GM12872 (cell line): ENCODE results near the gene IFNL3.

Experiments
- TF ChIP-seq, protein P1 (sequence below): IDR thresholded peaks from 3 replicates; pipeline ENCODE4 v1.5.1; 2011; ENCODE audit warnings: low read depth, mild to moderate bottlenecking, low read length, moderate library complexity; ENCODE audit not compliant: insufficient read depth

IFNL3 gene

DNA sequence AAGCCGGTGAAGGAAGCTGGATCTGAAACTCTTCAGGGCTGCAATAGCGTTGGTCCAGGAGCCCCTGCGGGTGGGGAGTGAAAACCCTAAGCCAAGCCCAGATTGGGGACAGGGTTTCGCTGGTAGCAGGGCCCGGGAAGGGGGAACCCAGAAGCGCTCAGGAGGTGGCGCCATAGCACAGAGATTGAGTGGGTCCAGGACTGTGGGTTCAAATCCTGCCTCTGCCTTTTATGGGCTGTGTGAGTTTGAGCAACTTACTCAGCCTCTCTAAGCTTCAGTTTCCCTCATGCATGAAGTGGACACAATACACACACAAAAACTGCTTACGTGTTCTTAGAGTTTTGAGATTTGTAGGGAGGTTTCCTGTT lies 32.4 kb downstream of the IFNL3 start:
- TF ChIP-seq, protein P1, sequence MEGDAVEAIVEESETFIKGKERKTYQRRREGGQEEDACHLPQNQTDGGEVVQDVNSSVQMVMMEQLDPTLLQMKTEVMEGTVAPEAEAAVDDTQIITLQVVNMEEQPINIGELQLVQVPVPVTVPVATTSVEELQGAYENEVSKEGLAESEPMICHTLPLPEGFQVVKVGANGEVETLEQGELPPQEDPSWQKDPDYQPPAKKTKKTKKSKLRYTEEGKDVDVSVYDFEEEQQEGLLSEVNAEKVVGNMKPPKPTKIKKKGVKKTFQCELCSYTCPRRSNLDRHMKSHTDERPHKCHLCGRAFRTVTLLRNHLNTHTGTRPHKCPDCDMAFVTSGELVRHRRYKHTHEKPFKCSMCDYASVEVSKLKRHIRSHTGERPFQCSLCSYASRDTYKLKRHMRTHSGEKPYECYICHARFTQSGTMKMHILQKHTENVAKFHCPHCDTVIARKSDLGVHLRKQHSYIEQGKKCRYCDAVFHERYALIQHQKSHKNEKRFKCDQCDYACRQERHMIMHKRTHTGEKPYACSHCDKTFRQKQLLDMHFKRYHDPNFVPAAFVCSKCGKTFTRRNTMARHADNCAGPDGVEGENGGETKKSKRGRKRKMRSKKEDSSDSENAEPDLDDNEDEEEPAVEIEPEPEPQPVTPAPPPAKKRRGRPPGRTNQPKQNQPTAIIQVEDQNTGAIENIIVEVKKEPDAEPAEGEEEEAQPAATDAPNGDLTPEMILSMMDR: peak; percentile 51; the same call in 2 of the 3 replicates

DNA sequence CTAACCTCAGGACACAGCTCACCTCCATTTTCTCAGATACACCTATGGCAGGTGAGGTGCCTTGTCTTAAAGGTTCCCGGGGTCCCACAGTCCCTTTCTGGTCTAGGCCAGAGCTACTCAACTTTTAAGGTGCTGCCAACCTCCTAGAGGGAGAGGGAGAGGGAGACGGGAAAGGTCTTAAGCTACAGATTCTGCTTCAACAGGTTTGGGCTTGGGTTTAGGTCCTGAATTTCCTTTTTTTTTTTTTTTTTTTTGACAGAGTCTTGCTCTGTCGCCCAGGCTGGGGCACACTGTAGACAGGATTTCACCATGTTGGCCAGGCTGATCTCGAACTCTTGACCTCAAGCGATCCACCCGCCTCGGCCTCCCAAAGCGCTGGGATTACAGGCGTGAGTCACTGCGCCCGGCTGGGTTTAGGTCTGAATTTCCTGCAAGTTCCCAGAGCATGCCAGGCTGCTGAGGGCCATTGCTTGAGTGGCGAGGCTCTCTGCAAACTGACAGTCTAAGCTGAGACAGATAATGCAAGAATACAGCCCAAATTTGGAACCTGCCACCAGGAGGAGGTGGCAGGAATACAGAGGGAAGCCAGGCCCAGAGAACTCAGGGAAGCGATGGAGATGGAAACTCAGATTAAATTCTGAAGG lies 33.0 kb downstream of the IFNL3 start:
- TF ChIP-seq, protein P1: no peak

DNA sequence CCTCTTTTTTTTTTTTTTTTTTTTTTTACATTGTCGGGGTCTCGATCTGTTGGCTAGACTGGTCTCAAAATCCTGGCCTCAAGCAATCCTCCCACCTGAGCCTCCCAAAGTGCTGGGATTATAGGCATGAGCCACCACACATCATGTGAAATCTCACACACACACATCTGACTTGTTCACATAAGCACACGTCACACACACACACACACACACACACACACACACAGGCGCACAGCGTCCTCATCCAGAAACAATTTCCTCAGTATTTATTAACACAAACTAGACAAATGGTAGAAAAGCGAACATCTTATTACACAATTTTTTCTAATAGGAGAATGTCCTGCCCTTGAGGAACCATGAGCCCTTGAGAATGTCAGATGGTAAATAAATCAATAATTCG lies 35.6 kb downstream of the IFNL3 start:
- TF ChIP-seq, protein P1: no peak

DNA sequence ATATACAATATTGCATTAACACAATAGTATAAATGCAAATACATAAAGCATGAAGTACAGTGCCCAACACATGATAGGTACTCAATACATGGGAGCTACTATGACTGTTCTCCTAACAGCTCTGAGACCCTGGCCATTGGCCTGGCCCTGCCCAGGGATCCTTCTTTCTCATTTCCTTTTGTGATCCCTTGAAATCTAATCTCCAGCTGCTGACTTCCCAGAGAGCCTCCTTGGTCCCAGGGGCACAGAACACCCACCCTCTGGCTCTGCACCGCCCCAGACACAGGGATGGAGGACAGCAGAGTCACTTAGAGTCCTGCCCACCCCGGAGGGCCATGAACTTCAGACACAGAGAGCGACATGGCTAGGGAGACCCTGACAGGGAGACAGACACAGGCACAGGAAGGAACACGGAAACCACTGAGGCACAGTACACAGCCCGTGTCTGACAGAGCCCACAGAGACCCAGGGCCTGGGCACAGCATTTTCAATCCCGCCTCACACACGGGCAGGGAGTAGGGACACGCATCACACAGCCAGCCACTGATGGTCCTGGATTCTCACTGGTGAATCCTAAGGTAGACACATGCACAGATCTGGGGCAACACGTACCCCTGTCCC lies 36.5 kb downstream of the IFNL3 start:
- TF ChIP-seq, protein P1: no peak

DNA sequence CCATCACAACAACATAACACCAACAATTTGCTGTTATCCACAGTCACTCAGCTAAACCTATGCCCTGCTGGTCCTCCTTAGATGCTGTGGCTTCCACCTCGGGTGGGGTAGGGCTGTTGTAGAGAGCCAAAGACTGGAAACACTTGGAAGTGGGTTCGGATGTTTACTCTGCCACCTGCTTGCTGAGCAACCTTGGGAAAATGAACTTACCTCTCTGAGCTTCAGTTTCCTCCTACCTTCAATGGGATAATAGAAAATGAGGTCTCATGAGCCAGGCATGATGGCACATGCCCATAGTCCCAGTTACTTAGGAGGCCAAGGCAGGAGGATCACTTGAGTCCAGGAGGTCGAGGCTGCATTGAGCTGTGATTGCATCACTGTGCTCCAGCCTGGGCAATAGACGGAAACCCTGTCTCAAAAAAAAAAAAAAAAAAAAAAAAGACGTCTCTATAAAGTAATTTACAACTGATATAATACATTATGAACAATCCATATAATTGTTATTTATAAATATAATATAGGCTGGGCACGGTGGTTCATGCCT lies 37.4 kb downstream of the IFNL3 start:
- TF ChIP-seq, protein P1: no peak

DNA sequence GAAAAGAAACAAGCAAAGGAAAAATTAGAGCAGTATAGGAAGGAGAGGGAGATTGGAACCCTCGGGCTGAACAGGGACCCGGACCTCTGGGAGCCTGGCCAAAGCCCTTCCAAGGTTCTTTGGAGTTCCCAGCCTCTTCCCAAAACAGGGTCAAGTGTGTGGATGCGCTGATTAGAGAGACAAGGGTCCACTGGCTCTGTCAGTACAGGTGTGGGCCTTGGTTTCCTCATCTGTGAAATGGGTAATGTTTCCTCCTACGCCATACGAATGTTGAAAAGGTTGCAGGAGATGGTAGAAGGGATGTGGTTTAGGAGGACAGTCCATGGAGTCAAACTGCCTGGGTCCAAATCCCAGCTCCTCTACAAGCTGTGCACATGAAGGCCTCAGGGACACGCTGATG lies 38.7 kb downstream of the IFNL3 start:
- TF ChIP-seq, protein P1: no peak

DNA sequence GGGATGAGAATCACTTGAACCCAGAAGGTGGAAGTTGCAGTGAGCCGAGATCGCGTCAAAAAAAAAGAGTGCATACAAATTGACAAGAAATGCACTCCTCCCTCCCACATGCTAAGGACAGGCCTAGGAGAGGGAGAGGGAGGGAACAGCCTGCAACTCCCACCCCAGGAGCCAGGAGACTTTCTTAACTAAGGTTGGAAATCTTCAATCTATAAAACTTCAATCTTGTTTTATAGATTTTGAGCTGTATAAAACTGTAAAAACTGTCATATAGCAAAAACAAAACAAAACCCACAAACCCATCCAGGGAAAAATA lies 39.4 kb downstream of the IFNL3 start:
- TF ChIP-seq, protein P1: no peak
